Stimulated activated CD4-positive, alpha-beta T cell treated with anti-CD3 and anti-CD28 coated beads, Interleukin-15, amount 100 ng/mL, for 48 hours (primary cell): Measurements from ENCODE around the gene MED12L.

Experiments used
- DNase-seq, 2 donors: peaks; one replicate each; pipeline ENCODE4 v3.0.0-alpha.2; 2020; ENCODE audit warnings: low read depth in 2 of 2

Gene MED12L

DNA sequence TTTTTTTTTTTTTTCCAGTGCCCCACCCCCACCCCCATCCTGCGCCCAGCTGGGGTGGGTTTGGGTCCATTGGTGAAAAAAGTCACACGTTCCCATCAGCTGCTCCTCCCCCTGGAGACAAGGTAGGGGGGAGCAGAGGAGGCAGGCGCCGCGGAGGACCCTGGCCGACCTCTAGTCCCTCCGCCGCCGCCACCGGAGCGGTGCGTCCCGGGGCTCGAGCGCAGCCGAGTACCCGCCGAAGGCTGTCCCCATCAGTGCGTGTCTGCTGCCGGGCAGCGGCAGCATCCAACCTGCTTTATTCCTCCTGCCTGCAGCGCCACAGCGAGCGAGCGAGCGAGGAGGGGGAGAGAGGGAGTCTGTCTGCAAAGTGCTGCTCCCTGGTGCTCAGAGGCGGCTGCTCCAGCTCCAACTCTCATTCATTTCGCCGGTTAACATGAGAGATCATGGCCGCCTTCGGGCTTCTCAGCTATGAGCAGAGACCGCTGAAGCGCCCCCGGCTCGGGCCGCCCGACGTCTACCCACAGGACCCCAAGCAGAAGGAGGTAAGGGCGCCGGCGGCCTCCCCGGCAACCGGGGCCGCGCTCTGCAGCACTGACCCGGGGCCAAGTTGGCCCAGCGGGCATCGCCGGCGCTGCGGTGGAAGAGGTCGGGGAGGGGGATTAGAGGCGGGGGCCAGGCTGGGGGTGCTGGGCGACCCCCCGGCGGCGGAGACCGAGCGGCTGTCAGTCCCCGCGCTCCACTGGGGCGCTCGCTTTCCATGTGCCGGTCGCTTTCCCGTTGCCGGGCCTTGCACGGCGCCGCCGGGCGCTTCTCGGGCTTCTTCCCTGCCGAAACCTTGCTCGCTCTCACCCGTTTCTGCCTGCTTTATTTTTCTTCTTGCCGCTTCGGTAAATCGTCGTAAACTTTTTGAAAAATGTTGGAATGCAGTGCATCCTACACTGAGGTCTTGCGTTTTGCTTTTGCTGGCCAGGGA, 1.3 kb downstream of the MED12L start:
- DNase-seq, result peak; percentile 59 to 71

DNA sequence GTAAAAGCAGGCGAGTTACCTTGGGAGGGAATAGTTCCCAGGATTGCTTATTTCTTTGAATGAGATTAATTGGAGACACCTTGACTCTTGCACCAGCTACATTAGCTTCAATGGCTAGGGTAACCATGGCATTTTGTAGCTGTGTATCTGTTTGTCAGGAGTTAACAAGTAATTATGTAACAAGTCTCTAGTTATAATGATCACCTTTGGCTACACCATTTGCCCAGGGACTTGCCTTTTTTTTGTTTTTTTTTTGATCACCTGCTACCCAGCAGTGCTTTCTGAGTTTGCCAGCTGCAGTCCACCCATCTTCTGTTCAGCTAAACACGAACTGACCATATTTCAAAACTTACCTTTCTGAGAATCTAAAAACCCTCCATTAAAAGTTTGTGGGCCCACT, 2.2 kb downstream of the MED12L start:
- no peak for DNase-seq

DNA sequence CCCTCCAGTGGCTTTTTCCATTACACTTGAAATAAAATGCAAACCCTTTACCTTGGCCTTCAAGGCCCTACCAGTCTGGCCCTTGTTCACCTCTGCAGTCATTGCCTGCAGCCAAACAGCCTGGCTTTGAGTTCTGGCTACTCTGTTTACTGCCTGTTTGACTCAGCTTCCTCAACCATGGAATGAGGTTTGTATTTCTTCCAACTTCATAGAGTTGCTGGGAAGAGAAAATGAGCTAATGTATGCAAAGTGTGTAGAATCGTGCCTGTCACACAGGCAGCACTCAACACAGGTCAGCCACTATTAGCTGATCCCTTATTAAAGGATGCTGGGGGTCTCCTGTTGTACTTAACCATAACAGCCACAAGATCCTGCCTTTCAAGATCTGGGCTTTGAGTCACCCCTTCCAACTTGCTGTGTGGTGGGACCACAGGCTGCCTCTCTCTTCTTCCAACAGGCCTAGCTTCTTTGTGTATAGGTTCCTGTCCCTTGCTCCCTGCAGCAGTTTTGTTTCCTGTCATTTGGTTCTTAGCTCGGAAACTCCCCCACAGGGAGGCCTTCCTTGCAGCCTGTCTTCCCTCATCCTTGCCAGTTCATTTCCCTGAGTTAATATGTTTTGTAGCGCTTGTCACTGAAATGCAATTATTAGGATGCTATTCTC, 6.4 kb downstream of the MED12L start:
- DNase-seq, result no peak

DNA sequence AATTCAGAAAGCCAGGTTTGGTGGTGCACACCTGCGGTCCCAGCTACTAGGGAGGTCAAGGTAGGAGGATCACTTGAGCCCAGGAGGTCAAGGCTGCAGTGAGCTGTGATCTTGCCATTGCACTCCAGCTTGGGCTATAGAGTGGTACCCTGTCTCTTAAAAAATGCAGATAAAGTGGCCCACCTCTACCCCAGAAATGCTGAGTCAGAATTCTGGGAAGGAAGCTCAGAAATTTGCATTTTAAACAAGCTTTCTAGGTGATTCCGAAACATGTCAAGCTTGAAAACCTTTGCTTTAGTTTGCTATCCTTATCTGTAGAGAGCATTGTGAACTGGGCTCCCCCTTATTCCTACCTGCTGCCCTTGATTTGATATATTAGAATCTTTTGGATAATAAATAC, 7.7 kb downstream of the MED12L start:
- DNase-seq, result no peak

DNA sequence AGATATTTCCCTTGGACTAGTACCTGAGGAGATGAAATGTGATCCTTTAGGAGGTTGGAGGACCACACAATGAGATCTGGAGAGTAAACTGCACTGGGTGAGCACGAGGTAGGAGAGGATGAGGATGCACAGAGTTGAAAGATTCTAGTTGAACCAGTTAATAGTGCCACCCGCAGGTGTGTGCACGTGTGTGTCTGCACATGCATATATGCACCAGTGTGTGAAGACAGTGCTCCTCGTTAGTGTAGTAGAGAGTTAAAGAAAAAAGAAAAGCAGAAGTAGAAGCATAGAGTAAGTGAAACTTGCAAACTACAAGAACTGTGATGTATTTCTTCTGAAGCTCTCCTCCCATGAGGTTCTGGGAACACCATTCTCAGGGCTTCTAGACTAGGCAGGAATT, 8.4 kb downstream of the MED12L start:
- DNase-seq, result no peak

DNA sequence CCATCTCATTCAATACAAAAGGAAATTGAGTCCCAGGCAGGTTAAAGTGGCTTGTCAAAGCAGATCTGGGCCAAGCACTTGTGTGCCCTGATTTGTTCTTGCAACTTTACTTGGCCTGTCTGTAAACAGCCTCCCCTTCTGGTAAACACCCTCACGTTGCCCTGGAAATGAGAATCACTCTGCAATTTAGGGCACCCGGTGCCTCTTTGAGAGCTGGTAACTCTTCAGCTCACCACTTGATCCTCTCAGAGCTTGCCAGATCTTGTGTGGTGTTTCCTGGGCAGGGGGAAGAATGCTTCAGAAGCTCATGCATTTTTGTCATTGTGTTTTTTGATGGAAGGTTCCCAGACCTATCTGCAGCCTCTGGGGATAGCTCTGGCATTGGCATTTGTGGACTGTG, 11.3 kb downstream of the MED12L start:
- DNase-seq, result no peak

DNA sequence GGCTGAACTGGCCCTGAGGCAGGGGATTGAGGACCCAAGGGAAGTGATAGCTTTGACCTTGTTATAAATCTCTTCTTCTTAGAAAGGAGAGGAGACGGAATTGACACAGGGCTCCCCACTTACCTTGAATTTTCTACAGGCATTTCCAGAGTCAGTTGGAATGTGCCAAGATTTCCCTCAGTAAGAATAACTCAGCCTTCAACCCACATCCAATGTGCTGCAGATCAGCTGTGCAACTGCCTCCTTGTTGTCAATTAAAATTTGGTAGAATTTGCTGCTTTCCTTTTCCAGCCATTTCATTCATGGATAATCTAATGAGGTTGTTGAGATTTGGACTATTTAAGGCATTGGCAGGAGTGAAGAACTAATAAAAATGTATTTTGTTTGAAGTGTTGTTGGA, 14.6 kb downstream of the MED12L start:
- DNase-seq, result no peak

DNA sequence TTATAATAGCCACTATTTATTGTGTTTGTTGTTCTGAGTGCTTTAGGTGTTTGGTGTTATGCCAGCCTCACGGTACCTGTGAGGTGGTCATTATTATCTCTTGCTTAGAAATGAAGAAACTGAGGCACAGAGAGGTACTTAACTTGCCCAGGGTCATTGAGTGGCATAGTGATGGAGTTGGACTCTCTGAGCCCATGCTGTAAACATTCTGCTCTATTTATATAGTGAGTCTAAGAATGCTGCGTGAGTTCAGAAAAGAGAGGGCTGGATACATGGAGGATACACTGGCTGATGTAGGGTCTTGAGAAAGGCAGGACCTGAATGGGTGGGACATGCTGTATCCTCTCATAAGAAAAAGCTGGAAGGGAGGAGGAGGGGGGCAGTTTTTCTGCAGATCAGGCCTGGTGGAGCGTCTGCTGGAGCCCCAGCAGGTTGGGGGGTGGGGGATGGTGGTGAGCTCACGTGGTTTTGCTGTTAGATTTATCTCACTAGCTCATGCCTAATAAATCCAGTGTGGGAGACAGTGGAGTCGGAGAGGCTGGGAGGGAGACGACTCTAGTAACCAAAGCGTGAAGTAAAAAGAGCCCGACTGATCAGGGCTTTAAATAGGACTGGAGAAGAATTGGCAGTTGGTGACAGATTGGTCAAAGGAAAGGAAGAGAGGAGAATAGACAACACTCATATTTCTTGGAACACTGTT, 16.0 kb downstream of the MED12L start:
- no peak for DNase-seq

DNA sequence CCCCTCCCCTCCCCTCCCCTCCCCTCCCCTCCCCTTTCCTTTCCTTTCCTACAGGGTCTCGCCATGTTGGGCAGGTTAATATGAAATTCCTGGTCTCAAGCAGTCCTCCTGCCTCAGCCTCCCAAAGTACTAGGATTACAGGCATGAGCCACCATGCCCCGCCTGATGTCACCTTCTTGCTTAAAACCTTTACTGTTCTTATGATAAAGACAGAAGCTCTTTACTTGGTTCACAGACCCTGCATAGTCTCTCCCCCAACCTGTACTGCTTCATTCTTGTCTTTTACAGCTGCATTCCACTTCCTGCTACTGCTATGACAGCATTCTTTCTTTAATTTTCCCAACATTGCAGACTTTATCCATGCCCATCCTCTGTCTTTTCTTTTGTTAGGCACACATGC, 20.8 kb downstream of the MED12L start:
- no peak for DNase-seq

DNA sequence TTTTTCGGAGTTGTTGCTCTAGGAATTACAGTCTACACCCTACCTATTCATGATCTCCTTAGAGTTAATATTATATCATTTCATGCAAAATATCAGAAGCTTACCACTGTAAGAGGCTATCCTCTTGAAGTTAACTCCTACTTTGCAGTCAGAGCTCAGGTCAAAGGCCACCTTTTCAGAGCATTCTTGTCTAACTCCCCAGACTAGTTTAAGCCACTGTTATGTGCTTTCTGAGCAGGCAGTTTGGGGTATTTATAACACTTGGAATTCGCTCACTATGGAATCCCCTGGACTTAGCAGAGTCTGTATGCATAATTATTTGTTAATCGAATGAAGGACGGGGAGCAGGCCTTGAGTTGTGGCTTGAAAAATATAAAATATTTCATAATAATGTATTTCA, 21.7 kb downstream of the MED12L start:
- DNase-seq, result no peak

DNA sequence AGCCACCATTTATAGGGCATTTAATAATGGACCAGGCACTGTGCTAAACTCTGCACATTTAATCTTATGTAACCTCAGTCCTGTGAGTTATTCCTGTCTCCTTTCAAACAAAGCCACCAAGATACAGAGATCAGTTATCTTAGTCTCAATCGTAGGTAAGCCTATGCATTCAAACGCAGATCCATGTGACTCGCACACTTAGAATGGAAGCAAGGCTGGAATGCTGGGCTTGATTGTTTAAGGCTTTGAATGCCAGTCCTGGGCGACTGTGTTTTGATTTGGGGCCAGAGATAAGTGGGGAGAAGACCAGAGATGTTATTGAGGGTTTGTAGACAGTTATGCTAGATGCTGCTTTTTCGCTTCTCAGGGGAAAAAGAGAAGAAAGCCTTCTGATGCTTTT, 22.2 kb downstream of the MED12L start:
- DNase-seq, result no peak

DNA sequence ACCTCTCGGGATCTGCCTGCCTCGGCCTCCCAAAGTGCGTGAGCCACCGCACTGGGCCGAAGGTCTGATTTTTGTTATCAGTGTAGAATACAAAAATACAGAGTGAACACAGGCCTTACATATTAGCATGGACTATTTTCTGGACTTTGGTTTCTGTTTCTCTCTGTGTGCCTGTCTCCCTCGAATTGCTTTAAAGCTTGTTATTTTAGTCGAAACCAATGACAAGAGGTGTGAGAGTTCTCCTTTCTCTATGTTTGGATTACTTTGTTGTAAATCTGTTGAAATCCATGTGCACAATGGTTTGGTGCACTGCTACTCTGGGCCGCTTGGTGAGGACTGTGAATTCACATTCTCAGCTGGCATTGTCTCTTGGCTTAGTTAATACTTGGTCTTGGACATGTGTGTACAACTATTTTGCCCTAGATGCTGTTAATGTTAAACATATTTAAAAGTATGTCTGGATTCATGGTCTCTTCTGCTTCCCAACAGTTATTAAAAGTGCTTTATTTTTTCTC, 23.9 kb downstream of the MED12L start:
- DNase-seq, result no peak

DNA sequence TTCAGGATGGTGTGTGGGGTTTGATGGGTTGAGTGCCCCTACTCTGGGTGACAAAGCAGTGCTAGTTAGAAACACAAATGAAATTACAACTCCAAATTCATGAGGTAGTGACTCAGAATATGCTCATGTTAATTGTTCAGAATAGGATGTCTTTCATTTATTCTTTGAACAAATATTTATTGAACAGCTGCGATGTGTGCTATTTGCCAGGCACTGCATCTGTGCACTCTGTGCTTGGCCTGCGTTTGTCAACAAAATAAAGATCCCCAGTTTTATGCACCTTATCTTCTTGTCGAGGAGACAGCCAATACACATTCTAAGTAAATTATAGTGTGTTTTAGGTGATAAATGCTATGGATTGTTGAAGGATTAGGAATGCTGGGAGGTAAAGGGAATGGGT, 27.3 kb downstream of the MED12L start:
- DNase-seq, result no peak

DNA sequence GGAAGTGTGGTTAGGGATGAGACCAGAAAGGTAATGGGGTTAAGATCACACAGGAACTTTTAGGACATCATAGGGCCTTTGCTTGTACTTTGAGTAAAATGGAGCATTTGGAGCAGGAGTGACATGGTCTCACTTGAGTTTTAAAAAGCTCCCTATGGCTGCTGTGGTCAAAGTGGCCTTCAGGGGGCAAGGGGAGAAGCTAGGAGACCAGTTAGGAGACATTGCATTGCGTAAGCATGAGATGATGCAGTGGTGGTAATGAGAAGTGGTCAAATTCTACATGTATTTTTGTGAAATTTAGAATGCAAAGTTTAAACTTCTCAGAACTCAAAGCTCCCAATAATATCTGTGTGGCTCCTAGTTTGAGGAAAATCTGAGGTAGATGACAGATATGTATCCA, 27.9 kb downstream of the MED12L start:
- DNase-seq, result no peak

DNA sequence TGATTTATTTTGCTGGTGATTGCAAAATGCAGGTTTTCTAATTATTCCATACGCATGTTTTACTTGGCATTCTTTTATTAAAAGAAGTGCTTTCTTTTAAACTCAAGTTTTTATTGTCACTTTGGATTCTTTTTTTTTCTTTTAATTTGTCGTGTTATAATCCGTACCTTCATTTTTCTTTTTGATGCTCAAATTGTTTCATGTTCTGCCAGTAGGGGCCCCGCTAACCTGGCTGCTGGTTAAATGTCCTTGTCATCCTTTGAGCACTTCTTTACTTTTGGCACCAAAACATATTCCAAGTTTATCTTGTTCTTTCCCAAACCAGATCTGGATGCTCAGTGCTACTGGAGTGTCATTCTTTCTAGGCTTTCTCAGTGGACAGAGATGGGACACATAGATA, 31.6 kb downstream of the MED12L start:
- no peak for DNase-seq

DNA sequence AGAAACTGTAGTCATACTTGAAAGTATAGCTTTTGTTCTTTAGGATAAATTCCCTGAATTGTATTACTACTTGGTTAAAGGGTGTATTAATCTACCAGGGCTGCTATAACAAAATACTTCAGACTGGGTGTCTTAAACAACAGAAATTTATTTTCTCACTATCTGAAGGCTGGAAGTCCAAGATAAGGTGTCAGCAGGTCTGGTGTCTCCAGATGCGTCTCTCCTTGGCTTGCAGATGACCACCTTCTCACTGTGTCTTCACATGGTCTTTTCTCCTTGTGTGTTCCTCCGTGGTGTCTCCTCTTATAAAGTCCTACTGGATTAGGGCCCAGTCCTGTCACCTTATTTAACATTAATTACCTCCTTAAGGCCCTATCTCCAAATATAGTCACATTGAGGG, 33.7 kb downstream of the MED12L start:
- no peak for DNase-seq

DNA sequence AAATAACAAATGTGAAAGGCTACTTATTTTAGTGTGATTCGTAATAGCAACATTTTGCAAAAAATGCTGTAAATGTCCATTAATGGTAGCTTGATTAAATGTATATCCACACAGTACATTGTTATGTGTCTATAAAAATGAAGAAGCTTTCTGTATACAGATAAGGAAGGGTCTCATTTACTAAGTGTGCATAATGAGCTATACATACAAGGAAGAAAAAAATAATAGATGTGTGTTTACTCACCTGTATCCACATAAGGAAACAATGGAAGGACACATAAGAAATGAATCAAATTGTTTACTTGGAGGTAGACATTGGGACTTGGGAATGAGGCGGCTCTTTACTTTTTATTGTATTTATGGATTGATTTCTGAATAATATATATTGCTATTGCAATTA, 34.9 kb downstream of the MED12L start:
- no peak for DNase-seq

DNA sequence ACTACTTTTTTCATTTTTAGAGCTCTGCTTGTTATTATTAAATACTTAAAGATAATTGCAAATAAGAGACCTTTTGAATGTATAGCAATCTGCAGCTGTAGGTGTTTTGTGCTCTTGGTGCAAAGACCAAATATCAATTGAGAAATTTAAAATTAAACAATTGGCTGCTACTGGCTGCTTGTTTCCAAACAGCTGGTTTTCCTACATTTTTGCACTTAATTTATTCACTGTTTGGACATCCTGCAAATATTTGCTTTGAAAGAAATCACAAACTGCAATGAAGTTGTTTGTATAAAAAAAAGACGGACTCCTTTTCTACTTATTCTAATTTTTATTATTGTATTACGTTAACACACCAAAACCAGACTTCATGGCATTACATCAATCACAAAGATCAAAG, 35.6 kb downstream of the MED12L start:
- no peak for DNase-seq

DNA sequence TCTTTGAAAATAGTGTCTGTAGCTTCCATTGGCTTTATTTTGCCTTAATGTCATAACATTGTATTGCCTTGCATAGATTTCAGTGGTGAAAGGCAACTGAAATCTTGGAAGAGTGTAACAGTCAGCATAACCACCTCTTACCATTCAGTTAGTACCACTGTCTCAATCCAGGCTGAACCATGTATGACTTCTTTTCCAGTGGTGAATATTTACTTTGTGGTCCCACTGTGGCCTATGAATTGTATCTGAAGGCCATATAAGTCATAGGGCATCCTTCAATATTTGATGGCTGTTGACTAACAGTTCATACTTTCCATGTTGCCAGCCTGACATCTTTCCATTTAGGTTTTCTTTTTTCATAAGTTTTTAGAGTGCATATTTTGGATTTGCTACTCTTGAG, 38.4 kb downstream of the MED12L start:
- DNase-seq, result no peak

DNA sequence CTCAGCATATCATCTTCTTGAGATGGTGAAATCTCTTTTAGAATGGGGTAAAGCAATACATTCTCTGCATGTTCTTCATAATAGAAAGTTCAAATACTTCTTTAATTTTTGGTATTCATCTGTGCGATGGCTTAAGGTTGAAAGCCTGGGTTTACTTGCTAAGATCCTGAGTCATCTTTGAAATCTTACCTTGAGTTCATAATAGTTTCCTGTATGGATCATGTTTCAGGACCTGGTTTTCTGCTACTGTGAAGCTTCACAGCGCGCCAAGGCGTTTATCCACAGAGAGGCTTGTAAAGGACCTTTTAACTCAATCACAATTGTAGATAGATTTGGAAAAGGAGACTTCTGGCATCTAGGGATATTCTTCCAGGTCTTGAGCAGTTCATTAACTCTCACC, 39.0 kb downstream of the MED12L start:
- DNase-seq, result no peak

DNA sequence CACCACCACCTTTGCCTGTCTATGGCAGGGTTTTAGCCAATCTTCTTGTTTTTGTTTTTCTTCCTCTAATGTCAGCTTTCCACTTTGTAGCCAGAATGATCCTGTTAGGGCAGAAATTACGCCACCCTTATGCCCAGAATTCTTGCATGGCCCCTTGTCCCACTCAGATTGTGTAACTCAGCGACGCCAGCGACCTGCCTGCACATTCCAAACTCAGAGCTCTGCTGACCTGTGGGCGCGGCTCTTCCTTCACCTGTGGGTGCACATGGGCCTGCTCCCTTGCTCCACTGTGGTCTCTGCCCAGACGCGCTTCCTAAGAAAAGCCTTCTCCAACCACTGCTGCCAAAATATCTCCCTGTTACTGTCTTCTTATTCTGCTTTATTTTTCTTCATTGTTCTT, 45.0 kb downstream of the MED12L start:
- DNase-seq, result no peak

DNA sequence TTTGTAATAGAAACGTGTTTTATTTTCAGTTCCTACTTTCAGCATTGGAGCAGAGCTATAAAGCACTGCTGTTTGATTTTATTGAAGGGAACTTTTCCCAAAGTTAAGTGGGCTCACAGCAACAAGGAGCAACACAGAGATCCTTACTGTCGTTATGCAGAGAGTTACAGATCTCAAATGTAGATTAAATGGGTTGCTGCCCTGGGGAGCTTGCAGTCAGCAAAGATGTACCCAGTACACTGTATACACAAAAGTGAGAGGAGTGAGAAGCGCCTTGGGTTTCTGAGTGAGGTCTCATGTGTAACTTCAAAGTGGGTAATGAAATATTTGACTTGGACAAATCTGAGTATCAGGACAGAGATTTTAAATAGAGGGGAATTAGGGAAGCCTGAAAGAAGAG, 47.7 kb downstream of the MED12L start:
- no peak for DNase-seq
